DND-41 (cell line): ENCODE results near the gene CRISPLD2.

Source experiments
- CTCF ChIP-seq: IDR thresholded peaks from 2 replicates; pipeline ENCODE4 v1.5.1; 2012; ENCODE audit warnings: borderline replicate concordance, low read length, moderate library complexity, mild to moderate bottlenecking; ENCODE audit not compliant: poor library complexity, severe bottlenecking; ENCODE audit errors: extremely low read depth
- EZH2 ChIP-seq: IDR thresholded peaks from 3 replicates; pipeline ENCODE4 v1.6.1; 2012; ENCODE audit warnings: borderline replicate concordance, low read depth, mild to moderate bottlenecking, moderate library complexity, low read length, inconsistent platforms; ENCODE audit not compliant: severe bottlenecking

DNA sequence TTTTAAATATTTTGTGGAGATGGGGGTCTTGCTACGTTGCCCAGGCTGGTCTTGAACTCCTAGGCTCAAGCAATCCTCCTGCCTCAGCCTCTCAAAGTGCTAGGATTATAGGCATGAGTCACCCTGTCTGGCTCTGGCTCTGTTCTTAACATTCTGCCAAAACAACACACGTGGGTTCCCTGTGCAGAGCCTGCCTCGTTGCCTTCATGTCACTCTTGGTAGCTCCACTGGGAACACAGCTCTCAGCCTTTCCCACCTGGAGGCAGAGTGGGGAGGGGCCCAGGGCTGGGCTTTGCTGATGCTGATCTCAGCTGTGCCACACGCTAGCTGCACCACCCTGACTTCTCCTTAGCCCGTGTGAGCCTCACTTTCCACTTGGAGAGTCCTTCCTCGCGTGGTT lies 19.3 kb downstream of the CRISPLD2 start:
- TF ChIP-seq CTCF (no peak), EZH2 (no peak)
